Natural killer cell treated with Interleukin-12 subunit alpha and Interleukin-12 subunit beta and Interleukin-15 and Interleukin-18, amount 100 ng/mL, for 72 hours (primary cell): ENCODE data around the gene SRPK2. TPM values are rescaled to one million over a fixed set of nuclear protein-coding genes. Genes with fewer than 3 reads are reported as not detected.
"Not testable (repeated sequence)": the region's sequence is repeated elsewhere in the genome, so short reads cannot be mapped to it uniquely, and the experiment has no call there.

Experiments
- ATAC-seq, 2 donors: fragments of 150-1000 bp; cut with Tn5 transposase in 1 of 2; sonication (Bioruptor Pico), chemical (Tn5 transposase) in 1 of 2; 2 replicates each; pipeline ENCODE4 v1.10.0; 2021
- DNase-seq: peaks from one replicate; pipeline ENCODE4 v3.0.0; 2022; ENCODE audit warnings: low spot score
- H3K27ac Mint-ChIP-seq, 2 donors: 1 replicate in 1 of 2; 2 replicates in 1 of 2; pipeline ENCODE4 v1.8.0; 2022; ENCODE audit warnings: mixed read lengths in 2 of 2, mild to moderate bottlenecking in 1 of 2, moderate library complexity in 1 of 2
- H3K27me3 Mint-ChIP-seq, 2 donors: 1 replicate in 1 of 2; 2 replicates in 1 of 2; pipeline ENCODE4 v1.8.0; 2022; ENCODE audit warnings: mixed read lengths in 2 of 2
- H3K36me3 Mint-ChIP-seq: one replicate; pipeline ENCODE4 v1.8.0; 2022; ENCODE audit warnings: mixed read lengths
- H3K4me1 Mint-ChIP-seq, 2 donors: 1 replicate in 1 of 2; 2 replicates in 1 of 2; pipeline ENCODE4 v1.8.0; 2022; ENCODE audit warnings: low read depth in 2 of 2, mixed read lengths in 2 of 2, mild to moderate bottlenecking in 1 of 2
- H3K4me3 Mint-ChIP-seq: one replicate; pipeline ENCODE4 v1.8.0; 2022; ENCODE audit warnings: mixed read lengths
- H3K9me3 Mint-ChIP-seq: 2 replicates; pipeline ENCODE4 v1.8.0; 2022; ENCODE audit warnings: mixed read lengths
- total RNA-seq, 2 donors: library from RNA; stranded (reverse); gene quantifications; one replicate each; pipeline ENCODE4 v1.2.3, GENCODE V29; 2022

SRPK2 gene
- total RNA-seq, 2 donors from 2014 or later = 39.1 to 47.3 TPM

DNA sequence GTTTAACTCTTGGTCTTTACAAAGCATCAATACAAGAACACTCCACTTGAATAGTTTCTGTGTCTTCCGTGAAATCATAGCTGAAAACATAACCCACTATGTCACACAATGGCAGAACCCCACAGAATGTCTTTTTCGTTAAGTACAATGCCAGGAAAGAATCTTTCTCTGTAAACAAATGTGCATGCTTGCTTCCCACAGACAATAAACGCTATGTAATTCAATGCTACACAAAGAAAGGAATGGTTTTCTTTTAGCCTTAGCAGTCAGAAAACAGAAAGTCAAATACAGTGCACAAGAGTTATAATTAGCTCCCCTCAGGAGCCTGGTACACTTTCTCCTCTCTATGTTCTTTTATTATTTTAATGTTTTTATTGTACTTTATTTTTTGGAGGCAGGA, 186.1 kb downstream of the SRPK2 start:
- Mint-ChIP-seq H3K27ac (peak overlapping the region in 1 of 2 donors; percentile 52), H3K27me3 (no peaks in the 10 kb centered on the region), H3K9me3 (no peaks in the 10 kb centered on the region), H3K4me1 (peaks cover 35 to 44% of the 10 kb centered on the region in 2 donors), H3K4me3 (no peak overlapping the region), H3K36me3 (no peaks in the 10 kb centered on the region)
- DNase-seq (no peak), ATAC-seq (no peak)

DNA sequence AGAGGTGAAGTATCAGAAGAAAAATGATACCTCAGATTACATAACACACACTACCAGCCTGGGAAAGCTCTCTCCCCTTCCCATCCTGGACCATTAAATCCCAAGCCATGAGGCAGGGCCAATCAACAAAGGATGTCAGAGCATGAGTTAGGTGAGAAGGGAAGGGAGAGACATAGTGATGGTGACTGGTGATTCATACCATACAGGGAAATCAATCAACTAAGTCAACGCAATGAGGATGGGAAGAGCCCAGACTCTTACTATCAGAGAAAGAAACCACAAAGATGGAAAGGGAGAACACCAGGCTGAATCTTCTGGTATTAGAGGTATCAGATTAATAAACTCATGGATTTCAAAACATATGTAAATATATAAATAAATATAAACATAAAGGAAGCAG, 189.3 kb downstream of the SRPK2 start:
- no peaks in the 10 kb centered on the region for H3K27me3 Mint-ChIP-seq
- ATAC-seq (no peak), DNase-seq (no peak)
- H3K27ac Mint-ChIP-seq = no peak overlapping the region
- no peaks in the 10 kb centered on the region for H3K36me3 Mint-ChIP-seq
- H3K4me3 Mint-ChIP-seq = no peak overlapping the region
- peaks cover 26 to 35% of the 10 kb centered on the region in 2 donors for H3K4me1 Mint-ChIP-seq
- no peaks in the 10 kb centered on the region for H3K9me3 Mint-ChIP-seq

DNA sequence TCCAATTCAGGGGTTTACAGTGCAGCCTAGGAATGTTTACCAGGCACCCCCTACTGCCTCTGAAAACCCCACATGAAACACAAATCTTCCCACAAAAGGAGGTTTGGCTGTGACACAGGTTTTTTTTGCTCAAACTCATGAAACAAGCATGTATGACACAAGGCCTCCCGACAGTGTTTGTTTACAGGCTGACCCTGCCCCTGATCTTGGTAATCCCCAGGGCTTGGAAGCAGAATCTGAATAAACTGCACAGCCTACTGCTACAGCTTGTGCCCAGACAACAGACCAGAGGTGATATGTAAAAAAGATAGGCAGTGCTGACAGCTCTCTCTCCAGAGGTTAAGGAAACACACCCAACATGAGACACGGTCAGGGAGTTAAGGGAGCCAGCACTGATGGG, 190.5 kb downstream of the SRPK2 start:
- peaks cover 2% of the 10 kb centered on the region for H3K36me3 Mint-ChIP-seq
- no peaks in the 10 kb centered on the region for H3K27me3 Mint-ChIP-seq
- no peak for ATAC-seq
- no peak for DNase-seq
- H3K9me3 Mint-ChIP-seq = no peaks in the 10 kb centered on the region
- H3K4me3 Mint-ChIP-seq = no peak overlapping the region
- no peak overlapping the region for H3K27ac Mint-ChIP-seq
- peaks cover 28 to 35% of the 10 kb centered on the region in 2 donors for H3K4me1 Mint-ChIP-seq

DNA sequence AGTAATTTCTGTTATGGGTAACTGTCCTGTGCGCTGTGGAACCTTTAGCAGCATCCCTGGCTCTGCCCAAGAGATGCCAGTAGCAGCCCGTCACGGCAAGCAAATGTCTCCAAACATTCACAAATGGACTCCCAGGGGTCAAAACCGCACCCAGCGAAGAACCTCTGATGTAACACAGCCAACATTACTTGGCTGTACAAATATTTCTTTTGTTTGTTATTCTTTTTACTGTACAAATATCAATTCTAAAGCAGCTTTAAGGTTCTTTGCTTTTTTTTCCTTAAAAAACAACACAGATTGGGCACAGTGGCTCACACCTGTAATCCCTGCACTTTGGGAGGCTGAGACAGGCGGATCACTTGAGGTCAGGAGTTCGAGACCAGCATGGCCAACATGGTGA, 192.2 kb downstream of the SRPK2 start:
- DNase-seq = no peak
- no peak for ATAC-seq
- Mint-ChIP-seq H3K27me3 (no peaks in the 10 kb centered on the region), H3K9me3 (no peaks in the 10 kb centered on the region), H3K36me3 (peaks cover 7% of the 10 kb centered on the region), H3K4me1 (peaks cover 36 to 40% of the 10 kb centered on the region in 2 donors), H3K4me3 (no peak overlapping the region), H3K27ac (no peak overlapping the region)

GRCh38 chr7:105195891-105196290, 192.8 kb downstream of the SRPK2 start:
- Mint-ChIP-seq H3K27me3 (no peaks in the 10 kb centered on the region), H3K27ac (peak overlapping the region in 1 of 2 donors; percentile 11), H3K4me1 (peaks cover 36 to 40% of the 10 kb centered on the region in 2 donors), H3K4me3 (no peak overlapping the region), H3K36me3 (peaks cover 7% of the 10 kb centered on the region), H3K9me3 (no peaks in the 10 kb centered on the region)
- ATAC-seq = no peak
- no peak for DNase-seq

DNA sequence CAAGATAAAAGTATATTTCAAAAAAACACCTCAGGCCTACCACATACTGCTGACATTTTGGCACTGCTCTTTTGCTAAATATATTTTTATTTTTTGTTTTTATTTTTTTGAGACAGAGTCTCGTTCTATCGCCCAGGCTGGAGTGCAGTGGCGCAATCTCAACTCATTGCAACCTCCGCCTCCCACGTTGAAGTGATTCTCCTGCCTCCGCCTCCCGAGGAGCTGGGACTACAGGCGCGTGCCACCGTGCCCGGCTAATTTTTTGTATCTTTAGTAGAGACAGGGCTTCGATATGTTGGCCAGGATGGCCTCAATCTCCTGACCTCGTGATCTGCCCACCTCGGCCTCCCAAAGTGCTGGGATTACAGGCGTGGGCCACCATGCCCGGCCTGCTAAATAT, 193.8 kb downstream of the SRPK2 start:
- not testable (repeated sequence) for DNase-seq, H3K36me3 Mint-ChIP-seq, H3K27me3 Mint-ChIP-seq, ATAC-seq, H3K9me3 Mint-ChIP-seq, H3K4me3 Mint-ChIP-seq
- peaks cover 36 to 40% of the 10 kb centered on the region in 2 donors for H3K4me1 Mint-ChIP-seq
- H3K27ac Mint-ChIP-seq = peak overlapping the region in 1 of 2 donors; percentile 11

GRCh38 chr7:105191331-105191730, 197.4 kb downstream of the SRPK2 start:
- H3K36me3 Mint-ChIP-seq = peaks cover 7% of the 10 kb centered on the region
- H3K4me3 Mint-ChIP-seq = no peak overlapping the region
- H3K4me1 Mint-ChIP-seq = peaks cover 28 to 35% of the 10 kb centered on the region in 2 donors
- no peaks in the 10 kb centered on the region for H3K27me3 Mint-ChIP-seq
- ATAC-seq (no peak), DNase-seq (no peak)
- H3K9me3 Mint-ChIP-seq = no peaks in the 10 kb centered on the region
- no peak overlapping the region for H3K27ac Mint-ChIP-seq

GRCh38 chr7:105189859-105190492, 198.7 kb downstream of the SRPK2 start:
- Mint-ChIP-seq H3K27me3 (no peaks in the 10 kb centered on the region), H3K36me3 (peaks cover 7% of the 10 kb centered on the region), H3K4me3 (no peak overlapping the region), H3K9me3 (no peaks in the 10 kb centered on the region), H3K4me1 (peaks cover 21 to 28% of the 10 kb centered on the region in 2 donors), H3K27ac (no peak overlapping the region)
- ATAC-seq (no peak), DNase-seq (no peak)

DNA sequence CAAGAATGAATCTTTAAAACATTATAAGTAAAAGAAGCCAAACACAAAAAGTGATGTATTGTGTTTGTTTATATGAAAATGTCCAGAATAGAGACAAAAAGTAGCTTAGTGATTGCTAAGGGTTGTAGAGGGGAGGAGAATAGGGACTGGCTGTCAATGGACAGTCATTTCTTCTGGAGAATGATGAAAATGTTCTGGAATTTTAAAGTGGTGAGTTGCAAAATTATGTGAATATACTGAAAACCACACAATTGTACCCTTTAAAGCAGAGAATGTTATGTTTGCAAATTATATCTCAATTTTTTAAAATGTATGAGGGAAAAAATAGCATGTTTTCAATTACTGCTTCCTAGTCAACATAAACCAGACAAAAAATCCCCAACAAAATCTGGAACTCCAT, 200.5 kb downstream of the SRPK2 start:
- peaks cover 5% of the 10 kb centered on the region for H3K36me3 Mint-ChIP-seq
- DNase-seq = no peak
- no peaks in the 10 kb centered on the region for H3K9me3 Mint-ChIP-seq
- H3K27me3 Mint-ChIP-seq = no peaks in the 10 kb centered on the region
- no peak for ATAC-seq
- H3K4me3 Mint-ChIP-seq = no peak overlapping the region
- no peak overlapping the region for H3K27ac Mint-ChIP-seq
- peaks cover 18 to 27% of the 10 kb centered on the region in 2 donors for H3K4me1 Mint-ChIP-seq

GRCh38 chr7:105187302-105188169, 201.2 kb downstream of the SRPK2 start:
- ATAC-seq (no peak), DNase-seq (no peak)
- peaks cover 20% of the 10 kb centered on the region in 2 donors for H3K4me1 Mint-ChIP-seq
- no peaks in the 10 kb centered on the region for H3K36me3 Mint-ChIP-seq
- H3K27me3 Mint-ChIP-seq = no peaks in the 10 kb centered on the region
- no peak overlapping the region for H3K4me3 Mint-ChIP-seq
- H3K9me3 Mint-ChIP-seq = no peaks in the 10 kb centered on the region
- no peak overlapping the region for H3K27ac Mint-ChIP-seq

DNA sequence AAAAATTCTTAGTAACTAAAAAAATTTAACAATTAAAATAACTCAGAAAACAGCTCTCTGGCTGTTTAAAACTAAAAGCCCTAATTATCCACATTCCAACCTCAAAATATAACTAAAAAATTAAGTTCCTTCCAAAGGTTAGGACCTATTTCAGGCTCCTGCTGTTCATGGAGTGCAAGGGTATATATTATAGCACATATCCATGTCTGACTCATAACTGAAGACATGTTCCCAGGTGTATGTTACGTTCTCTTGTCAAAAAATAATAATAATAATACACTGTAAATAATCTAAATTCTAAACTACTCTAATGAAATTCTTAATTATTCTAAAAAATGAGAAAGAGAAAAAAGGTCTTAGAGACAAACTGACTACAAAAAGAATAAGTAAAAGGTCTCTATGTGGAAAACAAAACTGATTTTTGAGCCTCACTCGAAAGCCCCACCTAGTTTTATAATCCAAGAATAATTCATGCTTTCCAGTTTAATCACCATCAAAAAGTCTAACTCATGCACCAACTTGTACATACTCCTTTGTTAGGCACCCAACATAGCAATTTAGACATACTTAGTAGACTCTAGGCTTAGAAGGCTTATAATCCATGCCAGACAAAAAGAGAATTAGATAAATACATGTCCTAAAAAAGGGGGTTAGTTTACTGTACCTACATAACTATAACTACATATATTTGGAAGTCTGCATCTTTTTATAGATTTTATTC, 203.3 kb downstream of the SRPK2 start:
- H3K27ac Mint-ChIP-seq = no peak overlapping the region
- H3K36me3 Mint-ChIP-seq = no peaks in the 10 kb centered on the region
- peaks cover 27% of the 10 kb centered on the region in 2 donors for H3K4me1 Mint-ChIP-seq

GRCh38 chr7:105180002-105180401, 208.7 kb downstream of the SRPK2 start:
- Mint-ChIP-seq H3K27ac (no peak overlapping the region), H3K27me3 (no peaks in the 10 kb centered on the region), H3K4me1 (peaks cover 24% of the 10 kb centered on the region in 2 donors), H3K36me3 (peaks cover 5% of the 10 kb centered on the region), H3K4me3 (no peak overlapping the region), H3K9me3 (no peaks in the 10 kb centered on the region)
- ATAC-seq (no peak), DNase-seq (no peak)

More for the DNA sequence above, 203.3 kb downstream of the SRPK2 start:
- DNase-seq (no peak), ATAC-seq (no peak)
- Mint-ChIP-seq H3K9me3 (no peaks in the 10 kb centered on the region), H3K4me3 (no peak overlapping the region), H3K27me3 (no peaks in the 10 kb centered on the region)

GRCh38 chr7:105178928-105179541, 209.7 kb downstream of the SRPK2 start:
- peaks cover 27 to 28% of the 10 kb centered on the region in 2 donors for H3K4me1 Mint-ChIP-seq
- peaks cover 5% of the 10 kb centered on the region for H3K36me3 Mint-ChIP-seq
- no peaks in the 10 kb centered on the region for H3K9me3 Mint-ChIP-seq
- DNase-seq = no peak
- H3K27ac Mint-ChIP-seq = no peak overlapping the region
- ATAC-seq = no peak
- H3K4me3 Mint-ChIP-seq = no peak overlapping the region
- H3K27me3 Mint-ChIP-seq = no peaks in the 10 kb centered on the region
